Fibroblast of skin of abdomen (primary cell): Measurements from ENCODE around the gene DCUN1D1.

Experiments used
- DNase-seq: peaks from one replicate; pipeline ENCODE4 v3.0.0-alpha.2; 2013

The DCUN1D1 gene

DNA sequence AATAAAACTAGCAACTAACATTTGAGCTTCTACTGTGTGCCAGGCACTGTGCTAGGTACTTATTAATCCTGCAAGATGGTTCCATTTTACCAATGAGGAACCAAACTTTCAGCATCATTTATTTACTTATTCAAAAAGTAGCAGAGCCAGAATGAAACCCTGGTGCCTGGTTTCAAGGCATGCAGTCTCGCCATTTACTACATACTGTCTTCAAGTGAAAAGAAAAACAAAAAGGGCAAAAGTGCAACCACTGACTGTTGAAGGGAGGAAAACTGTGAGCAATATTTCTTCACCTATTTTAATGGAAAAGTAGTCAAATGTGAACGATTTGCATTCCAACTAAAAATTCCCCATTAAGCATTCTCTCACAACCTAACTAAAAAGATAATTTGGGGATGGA is 8.7 kb downstream of the DCUN1D1 start:
- DNase-seq: no peak

- no peak for DNase-seq
These were observed 9.4 kb downstream of the DCUN1D1 start for GRCh38 chr3:182970811-182971418.

DNA sequence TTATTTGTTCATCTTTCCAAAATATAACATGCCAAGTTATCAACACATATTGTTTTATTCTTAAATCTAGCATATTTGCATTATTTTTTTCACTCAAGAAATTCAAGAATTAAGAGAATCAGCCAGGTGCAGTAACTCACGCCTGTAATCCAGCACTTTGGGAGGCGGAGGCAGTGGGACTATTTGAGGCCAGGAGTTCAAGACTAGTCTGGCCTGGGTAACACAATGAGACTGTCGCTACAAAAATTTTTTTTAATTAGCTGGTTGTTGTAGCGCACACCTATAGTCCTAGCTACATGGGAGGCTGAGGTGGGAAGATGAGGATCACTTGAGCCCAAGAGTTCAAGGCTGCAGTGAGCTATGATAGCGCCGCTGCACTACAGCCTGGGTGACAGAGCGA is 10.5 kb downstream of the DCUN1D1 start:
- no peak for DNase-seq

GRCh38 chr3:182969277-182969676 is 11.1 kb downstream of the DCUN1D1 start:
- peak; percentile 61 for DNase-seq

DNA sequence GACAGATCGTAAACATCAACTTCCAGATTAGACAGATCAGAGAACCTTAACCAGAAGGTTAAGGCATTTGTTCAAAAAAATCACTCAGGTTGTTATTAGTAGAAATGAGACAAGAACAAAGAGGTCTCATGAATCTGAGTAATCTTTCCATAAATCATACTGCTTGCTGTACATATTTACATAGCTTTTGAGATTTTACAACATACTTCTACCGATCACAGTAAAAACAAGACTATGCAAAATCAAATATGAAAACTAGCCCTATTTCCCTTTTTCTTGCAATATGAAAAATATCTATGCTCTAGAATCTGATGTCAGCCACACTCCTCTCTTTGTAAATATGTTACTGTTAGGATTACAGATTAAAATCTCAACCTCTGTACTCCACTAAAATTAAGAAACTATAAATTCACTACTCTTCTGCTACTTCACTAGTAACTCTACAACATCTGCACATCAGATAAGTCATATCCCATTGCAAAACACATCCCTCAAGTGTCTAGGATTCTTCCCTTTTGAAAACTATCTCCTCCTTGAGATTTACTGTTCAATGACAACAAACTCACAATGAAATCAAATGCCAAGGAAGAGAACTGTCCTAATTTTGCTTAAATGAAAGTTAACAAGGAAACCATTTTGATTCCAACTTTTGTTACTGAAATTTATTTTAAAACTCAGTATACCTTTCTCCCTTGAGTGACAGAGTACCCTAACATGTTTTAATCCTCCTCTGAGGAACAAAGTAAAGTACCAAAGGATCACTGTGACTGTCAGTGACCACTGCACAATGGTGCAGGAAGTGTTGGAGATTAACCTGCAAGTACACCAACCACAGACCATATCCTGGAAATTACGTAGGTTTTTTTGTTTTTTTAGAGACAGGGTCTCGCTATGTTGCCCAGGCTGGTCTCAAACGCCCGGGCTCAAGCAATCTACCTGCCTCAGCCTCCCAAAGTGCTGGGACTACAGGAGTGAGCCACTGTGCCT is 12.8 kb downstream of the DCUN1D1 start:
- no peak for DNase-seq

- no peak for DNase-seq
These were observed 14.4 kb downstream of the DCUN1D1 start for GRCh38 chr3:182965861-182966366.

GRCh38 chr3:182964179-182964578 is 16.2 kb downstream of the DCUN1D1 start:
- DNase-seq: no peak

DNA sequence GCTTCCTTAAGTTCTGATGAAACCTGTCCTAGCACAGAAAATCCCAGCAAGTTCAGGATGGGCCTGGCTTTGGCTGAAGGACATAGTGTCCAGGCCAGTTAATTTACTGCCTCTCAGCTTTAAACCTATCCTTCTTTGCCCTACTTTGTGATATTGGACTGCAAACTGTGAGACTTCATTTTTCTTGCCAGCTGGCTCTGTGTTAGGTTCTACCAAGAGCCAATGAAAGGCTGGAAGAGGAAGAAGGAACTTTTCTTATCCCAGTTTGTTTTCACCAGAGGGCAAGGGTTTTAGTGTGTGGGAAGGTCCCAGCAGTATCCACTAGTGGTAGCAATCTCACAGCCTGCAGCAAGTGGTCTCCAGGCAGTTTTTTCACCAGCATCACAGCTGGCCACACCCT is 18.2 kb downstream of the DCUN1D1 start:
- DNase-seq: no peak

DNA sequence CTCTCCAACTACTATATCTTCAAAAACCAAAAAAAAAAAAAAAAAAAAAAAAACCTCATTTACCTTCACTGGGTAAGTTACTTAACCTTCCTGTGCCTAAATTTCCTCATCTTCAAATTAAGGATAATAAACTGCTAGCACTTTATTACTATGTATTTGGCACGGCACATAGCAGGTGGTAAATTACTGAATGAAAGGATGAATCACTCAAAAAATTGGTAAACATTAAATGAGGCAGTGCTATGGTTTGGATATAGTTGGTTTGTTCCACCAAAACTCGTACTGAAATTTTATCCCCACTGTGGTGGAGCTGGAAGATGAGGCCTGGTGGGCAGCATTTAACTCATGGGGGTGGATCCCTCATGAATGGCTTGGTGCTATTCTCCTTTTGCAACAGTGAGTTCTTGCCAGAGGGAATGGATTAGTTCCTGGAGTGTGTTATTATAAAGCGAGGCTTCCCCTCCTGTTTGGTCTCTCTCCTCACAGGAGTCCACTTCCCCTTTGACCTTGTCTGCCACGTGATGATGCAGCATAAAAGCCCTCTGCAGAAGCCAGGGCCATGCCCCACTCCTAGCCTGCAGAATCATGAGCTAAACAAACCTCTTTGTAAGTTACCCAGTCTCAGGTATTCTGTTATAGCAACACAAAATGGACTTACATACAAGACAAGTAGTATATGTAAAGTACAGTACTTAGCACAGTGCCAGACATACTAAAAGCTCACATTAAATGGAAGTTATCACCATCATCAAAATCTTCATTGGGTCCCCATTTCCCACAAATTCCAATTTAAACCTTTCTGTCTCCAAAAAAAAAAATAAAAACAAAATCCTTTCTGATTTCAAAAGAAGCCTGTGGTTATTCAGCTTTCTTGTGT is 20.6 kb downstream of the DCUN1D1 start:
- DNase-seq: no peak

DNA sequence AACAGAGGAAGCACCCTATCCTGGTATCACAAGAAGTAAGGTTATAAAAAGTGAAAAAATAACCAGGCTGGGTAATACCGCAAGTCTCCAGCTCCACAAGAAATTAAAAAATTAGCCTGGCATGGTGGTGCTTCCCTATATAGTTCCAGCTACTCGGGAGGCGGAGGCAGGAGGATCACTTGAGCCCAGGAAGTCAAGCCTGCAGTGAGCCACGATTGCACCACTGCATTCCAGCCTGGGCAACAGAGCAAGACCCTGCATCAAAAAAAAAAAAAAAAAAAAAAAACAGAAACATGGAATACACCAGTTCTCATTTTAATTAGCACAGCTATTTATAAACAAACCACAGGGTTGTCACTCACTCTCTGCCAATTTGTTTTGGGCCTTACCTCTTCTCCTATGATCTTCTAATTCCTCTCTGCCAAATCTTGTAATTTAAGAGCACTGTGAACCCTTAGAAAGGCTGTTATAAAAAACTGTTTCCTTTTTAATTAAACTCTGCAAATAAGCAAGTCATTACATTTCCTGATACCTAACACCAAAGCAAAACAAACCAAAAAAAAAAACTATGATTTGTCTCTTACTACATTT is 22.6 kb downstream of the DCUN1D1 start:
- no peak for DNase-seq

GRCh38 chr3:182957226-182957625 is 23.1 kb downstream of the DCUN1D1 start:
- no peak for DNase-seq

DNA sequence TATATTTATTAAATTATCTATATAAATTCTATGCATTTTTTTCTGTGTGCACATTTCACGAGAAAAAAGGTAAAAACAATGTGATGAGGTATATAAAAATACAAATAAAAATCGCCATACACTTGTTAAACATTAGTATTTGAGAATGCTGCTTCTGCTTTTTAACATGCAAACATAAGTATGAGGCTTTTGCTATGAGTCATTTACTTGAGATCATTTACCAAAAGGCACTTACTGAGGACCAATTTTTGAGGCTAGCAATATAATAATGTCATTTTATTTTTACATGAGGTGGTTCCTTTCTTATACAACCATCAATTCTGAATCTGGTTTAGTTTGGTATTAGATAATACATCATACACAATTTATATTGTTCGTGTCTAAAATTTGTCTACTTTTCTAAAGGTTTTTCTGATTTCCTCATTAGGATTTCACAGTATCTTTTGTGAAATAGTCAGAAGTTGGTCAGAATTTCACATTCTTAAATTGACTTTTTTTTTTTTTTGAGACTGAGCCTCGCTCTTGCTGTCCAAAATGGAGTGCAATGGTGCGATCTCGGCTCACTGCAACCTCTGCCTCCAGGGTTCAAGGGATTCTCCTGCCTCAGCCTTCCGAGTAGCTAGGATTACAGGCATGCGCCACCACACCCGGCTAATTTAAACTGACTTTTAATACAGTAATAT is 25.6 kb downstream of the DCUN1D1 start:
- DNase-seq: no peak

DNA sequence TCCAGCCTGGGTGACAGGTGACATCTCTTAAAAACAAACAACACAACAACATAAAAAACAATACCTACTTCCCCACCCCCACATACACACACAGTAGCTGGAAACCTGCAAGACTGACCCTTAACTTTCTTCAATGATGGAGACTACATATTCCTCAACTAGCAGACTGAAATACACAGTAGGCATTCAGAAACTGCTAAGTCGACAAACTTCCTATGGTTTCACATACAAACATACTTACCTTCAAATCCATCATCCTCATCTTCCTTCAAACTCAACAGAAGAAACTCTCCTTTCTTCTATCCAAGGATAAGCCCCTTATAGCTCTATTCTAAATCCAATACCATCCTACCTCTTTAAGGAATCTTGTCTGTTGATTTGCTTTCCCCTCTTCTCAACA is 30.6 kb downstream of the DCUN1D1 start:
- no peak for DNase-seq

DNA sequence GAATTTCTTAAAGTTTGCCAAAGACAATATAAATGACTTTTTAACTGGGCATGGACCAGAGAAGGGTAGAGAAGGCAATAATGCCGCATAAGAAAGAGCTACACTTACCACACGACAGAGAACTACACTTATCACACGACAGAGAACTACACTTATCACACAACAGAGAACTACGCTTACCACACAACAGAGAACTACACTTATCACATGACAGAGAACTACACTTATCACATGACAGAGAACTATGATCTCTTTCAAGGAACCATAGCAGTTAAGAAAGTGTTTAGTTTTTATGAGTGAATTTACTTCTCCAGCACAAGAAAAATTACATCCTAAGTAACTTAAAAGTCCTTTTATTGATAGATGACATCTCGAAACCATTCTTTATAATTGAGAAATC is 32.0 kb downstream of the DCUN1D1 start:
- DNase-seq: no peak

DNA sequence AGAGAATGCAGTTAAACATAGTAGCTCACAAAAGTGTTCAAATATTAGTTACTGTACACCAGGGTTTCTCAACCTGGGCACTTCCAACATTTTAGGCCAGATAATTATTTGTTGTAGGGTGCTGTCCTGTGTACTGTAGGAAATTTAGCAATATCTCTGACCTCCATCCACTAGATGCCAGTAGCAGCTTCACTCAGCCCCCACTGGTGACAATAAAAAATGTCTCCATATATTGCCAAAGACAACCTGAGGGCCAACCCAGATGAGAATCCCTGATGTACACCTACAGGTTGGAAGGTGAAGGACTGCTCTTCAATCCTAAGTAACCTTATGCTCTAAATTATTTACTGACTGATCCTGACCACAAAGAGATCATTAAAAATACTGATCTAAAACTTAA is 32.5 kb downstream of the DCUN1D1 start:
- DNase-seq: no peak

DNA sequence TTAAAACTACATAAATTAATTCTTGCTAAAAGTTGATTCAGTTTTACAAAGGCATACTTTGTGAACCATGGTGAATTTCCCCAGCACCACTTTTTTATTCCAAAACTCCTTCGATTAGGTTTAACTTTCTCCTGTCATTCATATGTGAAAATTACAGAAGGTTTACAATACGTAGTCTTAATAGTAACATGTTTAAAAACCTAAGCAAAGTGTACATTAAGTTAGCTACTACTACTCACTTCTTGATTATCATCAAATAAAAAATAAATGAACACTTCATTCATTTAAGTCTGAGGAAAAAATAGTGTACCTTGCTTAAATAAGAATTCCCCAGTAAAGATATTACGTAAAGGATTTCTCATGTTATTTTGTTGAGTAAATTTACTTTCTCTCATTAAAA is 38.6 kb downstream of the DCUN1D1 start:
- DNase-seq: no peak

- DNase-seq: no peak
These were observed 40.0 kb downstream of the DCUN1D1 start for GRCh38 chr3:182940266-182940808.

DNA sequence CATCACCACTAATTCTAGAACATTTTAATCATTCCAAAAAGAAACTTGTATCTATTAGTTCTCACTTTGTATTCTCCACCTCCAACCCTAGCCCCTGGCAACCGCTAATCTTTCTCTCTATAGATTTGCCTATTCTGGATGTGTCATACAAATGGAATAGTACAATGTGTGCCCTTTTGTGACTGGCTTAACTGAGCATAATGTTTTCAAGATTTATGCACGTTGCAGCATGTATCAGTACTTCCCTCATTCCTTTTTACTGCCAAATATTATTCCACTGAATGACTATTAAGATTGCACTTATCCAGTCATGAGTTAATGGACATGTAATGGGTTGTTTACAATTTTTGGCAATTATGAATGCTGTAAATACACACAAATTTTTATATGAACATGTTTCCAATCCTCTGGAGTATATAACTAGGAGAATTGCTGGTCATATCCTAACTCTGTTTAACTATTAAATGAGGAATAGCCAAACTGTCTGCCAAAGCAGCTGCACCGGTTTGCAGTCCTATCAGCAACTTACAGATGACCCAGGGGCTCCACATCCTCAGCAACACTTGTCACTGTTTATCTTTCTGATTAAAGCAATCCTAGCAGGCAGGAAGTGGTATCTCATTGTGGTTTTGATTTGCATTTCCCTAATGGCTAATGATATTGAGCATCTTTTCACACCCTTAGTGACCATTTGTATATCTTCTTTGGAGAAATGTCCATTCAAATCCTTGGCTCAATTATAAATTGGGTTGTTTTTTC is 42.9 kb downstream of the DCUN1D1 start:
- DNase-seq: no peak

DNA sequence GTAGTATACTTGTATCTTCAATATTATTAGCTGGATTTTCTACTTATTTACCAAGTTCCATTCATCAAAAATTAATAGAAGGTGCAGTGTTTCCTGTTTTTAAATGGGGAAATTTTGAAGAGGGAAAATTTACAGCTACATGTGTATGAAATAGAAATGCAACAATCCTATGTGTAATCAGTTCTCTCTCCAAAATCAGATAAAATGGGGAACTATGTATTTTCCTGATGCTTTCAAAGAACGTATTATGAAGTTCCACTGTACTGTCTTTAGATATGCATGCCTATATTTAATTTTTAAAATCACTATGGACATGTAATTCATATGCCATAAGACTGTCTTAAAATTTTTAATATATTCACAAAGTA is 43.4 kb downstream of the DCUN1D1 start:
- DNase-seq: no peak

GRCh38 chr3:182936239-182936917 is 44.0 kb downstream of the DCUN1D1 start:
- DNase-seq: no peak
